ENCODE measurements around the gene ZER1. TPM values are rescaled to one million over a fixed set of nuclear protein-coding genes. Genes with fewer than 3 reads are reported as not detected.

Gene ZER1
- total RNA-seq, 1 donor from 2014 or later = 8.7 TPM

GRCh38 chr9:128716581-128717254 lies 55.0 kb downstream of the ZER1 start:
- Histone ChIP-seq H3K4me3 (ENCODE audit: low read depth, low read length) (no peak overlapping the region), H3K27me3 (ENCODE audit: control insufficient read depth, insufficient read depth, low read length) (no peaks in the 10 kb centered on the region), H3K36me3 (ENCODE audit: control insufficient read depth, insufficient read depth, low read length) (peaks cover 4% of the 10 kb centered on the region)
- DNase-seq (ENCODE audit: low read depth) (no peak), FAIRE-seq (no peak)
- no peak for TF ChIP-seq CTCF (IDR thresholded peaks at IDR 0.05; ENCODE audit: insufficient read depth, low read length, severe bottlenecking)

- no peak for TF ChIP-seq CTCF (IDR thresholded peaks at IDR 0.05; ENCODE audit: insufficient read depth, low read length, severe bottlenecking)
- no peaks in the 10 kb centered on the region for H3K27me3 ChIP-seq (ENCODE audit: control insufficient read depth, insufficient read depth, low read length)
- no peak for FAIRE-seq
- H3K4me3 ChIP-seq (ENCODE audit: low read depth, low read length) = no peak overlapping the region
- DNase-seq (ENCODE audit: low read depth) = no peak
- no peaks in the 10 kb centered on the region for H3K36me3 ChIP-seq (ENCODE audit: control insufficient read depth, insufficient read depth, low read length)
Observed at GRCh38 chr9:128715436-128715750, 56.3 kb downstream of the ZER1 start.

GRCh38 chr9:128714586-128715435 lies 56.9 kb downstream of the ZER1 start:
- H3K36me3 ChIP-seq (ENCODE audit: control insufficient read depth, insufficient read depth, low read length) = no peaks in the 10 kb centered on the region
- H3K27me3 ChIP-seq (ENCODE audit: control insufficient read depth, insufficient read depth, low read length) = no peaks in the 10 kb centered on the region
- FAIRE-seq (no peak), DNase-seq (ENCODE audit: low read depth) (no peak)
- no peak overlapping the region for H3K4me3 ChIP-seq (ENCODE audit: low read depth, low read length)
- TF ChIP-seq CTCF (IDR thresholded peaks at IDR 0.05; ENCODE audit: insufficient read depth, low read length, severe bottlenecking) = no peak

- DNase-seq (ENCODE audit: low read depth) (no peak), FAIRE-seq (no peak)
- H3K27me3 ChIP-seq (ENCODE audit: control insufficient read depth, insufficient read depth, low read length) = no peaks in the 10 kb centered on the region
- TF ChIP-seq CTCF (IDR thresholded peaks at IDR 0.05; ENCODE audit: insufficient read depth, low read length, severe bottlenecking) = no peak
- no peak overlapping the region for H3K4me3 ChIP-seq (ENCODE audit: low read depth, low read length)
- no peaks in the 10 kb centered on the region for H3K36me3 ChIP-seq (ENCODE audit: control insufficient read depth, insufficient read depth, low read length)
Observed at GRCh38 chr9:128713941-128714573, 57.7 kb downstream of the ZER1 start.

- DNase-seq (ENCODE audit: low read depth) (no peak), FAIRE-seq (no peak)
- TF ChIP-seq CTCF (IDR thresholded peaks at IDR 0.05; ENCODE audit: insufficient read depth, low read length, severe bottlenecking) = no peak
- H3K27me3 ChIP-seq (ENCODE audit: control insufficient read depth, insufficient read depth, low read length) = no peaks in the 10 kb centered on the region
- H3K4me3 ChIP-seq (ENCODE audit: low read depth, low read length) = no peak overlapping the region
- H3K36me3 ChIP-seq (ENCODE audit: control insufficient read depth, insufficient read depth, low read length) = no peaks in the 10 kb centered on the region
Observed at GRCh38 chr9:128713411-128713780, 58.3 kb downstream of the ZER1 start.

Data from bronchial epithelial cell (primary cell).